Transverse colon (tissue), 4 donors: ENCODE results near the gene DNAJB6. TPM values are rescaled to one million over a fixed set of nuclear protein-coding genes. Genes with fewer than 3 reads are reported as not detected.

Experiments used
- DNase-seq: peaks from one replicate; pipeline ENCODE4 v3.0.0-alpha.2; 2019
- H3K27ac ChIP-seq, 4 donors: fragments of 200-600 bp; sonication (generic); 2 replicates each; pipeline ENCODE4 v1.5.1; 2016 to 2018; ENCODE audit warnings: inconsistent platforms in 4 of 4
- H3K27me3 ChIP-seq: fragments of 200-600 bp; sonication (generic); 2 replicates; pipeline ENCODE4 v1.5.1; 2017; ENCODE audit warnings: inconsistent platforms
- H3K36me3 ChIP-seq, 4 donors: fragments of 200-600 bp; sonication (generic); 2 replicates each; pipeline ENCODE4 v1.5.1; 2017 to 2019; ENCODE audit warnings: inconsistent platforms in 4 of 4
- H3K4me1 ChIP-seq, 4 donors: fragments of 200-600 bp; sonication (generic); 2 replicates each; pipeline ENCODE4 v1.5.1; 2017 to 2020; ENCODE audit warnings: inconsistent platforms in 4 of 4
- H3K4me3 ChIP-seq, 4 donors: fragments of 200-600 bp; sonication (generic); 1 replicate in 1 of 4; 2 replicates in 3 of 4; pipeline versions ENCODE4 v1.5.1 to v1.6.1; 2017 to 2019; ENCODE audit warnings: inconsistent platforms in 4 of 4
- H3K9me3 ChIP-seq, 2 donors: fragments of 200-600 bp; sonication (generic); 2 replicates each; pipeline ENCODE4 v1.5.1; 2017 to 2019; ENCODE audit warnings: inconsistent platforms in 2 of 2
- EP300 ChIP-seq: sonication (generic); formaldehyde crosslinking; IDR thresholded peaks from one replicate; pipeline ENCODE4 v1.6.1; 2017; ENCODE audit warnings: antibody characterized with exemption, low read depth
- POLR2A ChIP-seq: fragments of 450-650 bp; IDR thresholded peaks from one replicate; pipeline ENCODE4 v1.6.1; 2016; ENCODE audit warnings: antibody characterized with exemption, mild to moderate bottlenecking, moderate library complexity
- POLR2AphosphoS5 ChIP-seq, 3 donors: sonication (generic); formaldehyde crosslinking; IDR thresholded peaks; one replicate each; pipeline ENCODE4 v1.6.1; 2016; ENCODE audit warnings: antibody characterized with exemption in 3 of 3
- WGBS, 2 donors: methylation state at CpG; one replicate each; pipeline ENCODE4 v1.1.5; 2018; ENCODE audit warnings: low coverage in 1 of 2; 5-methylcytosine and 5-hydroxymethylcytosine counted together
- in situ Hi-C, 4 donors: fragments of 200-750 bp; cut with MboI; loops; one replicate each; pipeline versions ENCODE4 v1.15.0 to v1.15.1; 2017; ENCODE audit warnings: low sequenced_read_pairs in 3 of 4, low pct_ligation_motif_present in 1 of 4, low pct_unique_long_range_greater_than_20kb in 1 of 4
- intact Hi-C: fragments of 100-400 bp; cut with DNase I; formaldehyde crosslinking; loops from one replicate; pipeline ENCODE4 v1.15.1; 2023; ENCODE audit warnings: low total_unique reads
- total RNA-seq, 4 donors: library from RNA; depleted of rRNA; stranded (reverse); fragments of >200 nt; gene quantifications; one replicate each; pipeline ENCODE4 v1.1.0, GENCODE V29; 2016
- TF ChIP-seq, protein P1 (sequence below), 5 experiments: fragments of 200-600 bp in 3 of 5; fragments of 450-650 bp in 2 of 5; sonication (generic) in 3 of 5; IDR thresholded peaks; 1 replicate in 2 of 5; 2 replicates in 3 of 5; pipeline ENCODE4 v1.5.1; 2016 to 2017; ENCODE audit warnings: antibody characterized with exemption in 5 of 5, inconsistent platforms in 3 of 5, mild to moderate bottlenecking in 2 of 5, moderate library complexity in 1 of 5

The DNAJB6 gene
- total RNA-seq, 4 donors from 2014 or later: 47.0 to 87.6 (median 60.5) TPM

DNA sequence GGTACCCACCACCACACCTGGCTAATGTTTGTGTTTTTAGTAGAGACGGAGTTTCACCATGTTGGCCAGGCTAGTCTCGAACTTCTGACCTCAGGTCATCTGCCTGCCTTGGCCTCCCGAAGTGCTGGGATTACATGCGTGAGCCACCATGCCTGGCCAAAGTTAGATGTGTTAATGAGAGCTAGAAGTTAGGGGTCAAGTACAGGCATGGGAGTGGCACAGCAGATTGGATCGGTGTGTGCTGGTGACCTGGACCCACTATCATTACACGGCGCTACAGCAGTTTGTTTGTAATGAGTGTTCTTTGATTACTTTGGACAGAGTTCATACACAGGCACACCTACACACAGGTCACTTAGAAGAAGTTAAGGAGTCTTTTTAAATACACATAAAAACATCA lies 36.7 kb downstream of the DNAJB6 start:
- peak in 1 of 3 donors; percentile 30 for TF ChIP-seq POLR2AphosphoS5 (IDR thresholded peaks at IDR 0.05)
- TF ChIP-seq EP300: no peak
- TF ChIP-seq POLR2A: no peak
- TF ChIP-seq, protein P1, sequence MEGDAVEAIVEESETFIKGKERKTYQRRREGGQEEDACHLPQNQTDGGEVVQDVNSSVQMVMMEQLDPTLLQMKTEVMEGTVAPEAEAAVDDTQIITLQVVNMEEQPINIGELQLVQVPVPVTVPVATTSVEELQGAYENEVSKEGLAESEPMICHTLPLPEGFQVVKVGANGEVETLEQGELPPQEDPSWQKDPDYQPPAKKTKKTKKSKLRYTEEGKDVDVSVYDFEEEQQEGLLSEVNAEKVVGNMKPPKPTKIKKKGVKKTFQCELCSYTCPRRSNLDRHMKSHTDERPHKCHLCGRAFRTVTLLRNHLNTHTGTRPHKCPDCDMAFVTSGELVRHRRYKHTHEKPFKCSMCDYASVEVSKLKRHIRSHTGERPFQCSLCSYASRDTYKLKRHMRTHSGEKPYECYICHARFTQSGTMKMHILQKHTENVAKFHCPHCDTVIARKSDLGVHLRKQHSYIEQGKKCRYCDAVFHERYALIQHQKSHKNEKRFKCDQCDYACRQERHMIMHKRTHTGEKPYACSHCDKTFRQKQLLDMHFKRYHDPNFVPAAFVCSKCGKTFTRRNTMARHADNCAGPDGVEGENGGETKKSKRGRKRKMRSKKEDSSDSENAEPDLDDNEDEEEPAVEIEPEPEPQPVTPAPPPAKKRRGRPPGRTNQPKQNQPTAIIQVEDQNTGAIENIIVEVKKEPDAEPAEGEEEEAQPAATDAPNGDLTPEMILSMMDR (IDR thresholded peaks at IDR 0.05): no peak
- Histone ChIP-seq H3K27ac (peak overlapping the region in 1 of 4 donors; percentile 18), H3K4me1 (peaks cover 0 to 15% (median 3%) of the 10 kb centered on the region in 4 donors), H3K9me3 (no peaks in the 10 kb centered on the region), H3K27me3 (no peaks in the 10 kb centered on the region), H3K36me3 (peaks cover 0 to 24% (median 5%) of the 10 kb centered on the region in 4 donors), H3K4me3 (no peak overlapping the region)
- in situ Hi-C loops (no loop called here), intact Hi-C loops (no loop called here)
- WGBS, 2 donors: 84% methylated on average over 7 of the region's 7 CpGs; no CpG with 5 or more reads in 1 of the 2 donors
- peak; percentile 39 for DNase-seq

DNA sequence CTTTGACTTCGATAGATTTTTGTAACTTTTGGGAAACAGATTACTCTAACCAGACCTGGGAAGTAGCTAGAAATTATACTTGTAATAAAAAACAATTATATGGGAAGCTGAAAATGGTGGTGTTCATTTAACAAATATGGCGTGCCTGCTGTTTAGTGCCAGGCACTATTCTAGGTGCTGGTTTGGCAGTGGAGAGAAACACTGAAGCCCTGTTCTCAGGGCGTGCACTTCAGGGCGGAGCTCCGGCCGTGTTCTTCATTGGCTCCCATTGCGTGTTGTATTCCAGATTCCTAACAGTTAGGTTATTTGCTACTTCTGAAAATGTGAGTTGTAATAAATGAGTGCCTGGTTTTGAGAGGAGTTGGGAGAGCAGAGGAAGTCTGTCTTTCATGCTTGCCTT lies 38.6 kb downstream of the DNAJB6 start:
- Histone ChIP-seq H3K9me3 (no peaks in the 10 kb centered on the region), H3K27ac (no peak overlapping the region), H3K4me1 (peaks cover 0 to 15% (median 3%) of the 10 kb centered on the region in 4 donors), H3K4me3 (no peak overlapping the region), H3K27me3 (no peaks in the 10 kb centered on the region), H3K36me3 (peaks cover 0 to 8% (median 3%) of the 10 kb centered on the region in 4 donors)
- in situ Hi-C loops (no loop called here), intact Hi-C loops (no loop called here)
- TF ChIP-seq EP300 (no peak), POLR2A (no peak), POLR2AphosphoS5 (IDR thresholded peaks at IDR 0.05) (no peak)
- TF ChIP-seq, protein P1 (IDR thresholded peaks at IDR 0.05): no peak
- WGBS, 2 donors: 85 to 100% methylated on average over 2 to 7 of the region's 7 CpGs
- DNase-seq: no peak

DNA sequence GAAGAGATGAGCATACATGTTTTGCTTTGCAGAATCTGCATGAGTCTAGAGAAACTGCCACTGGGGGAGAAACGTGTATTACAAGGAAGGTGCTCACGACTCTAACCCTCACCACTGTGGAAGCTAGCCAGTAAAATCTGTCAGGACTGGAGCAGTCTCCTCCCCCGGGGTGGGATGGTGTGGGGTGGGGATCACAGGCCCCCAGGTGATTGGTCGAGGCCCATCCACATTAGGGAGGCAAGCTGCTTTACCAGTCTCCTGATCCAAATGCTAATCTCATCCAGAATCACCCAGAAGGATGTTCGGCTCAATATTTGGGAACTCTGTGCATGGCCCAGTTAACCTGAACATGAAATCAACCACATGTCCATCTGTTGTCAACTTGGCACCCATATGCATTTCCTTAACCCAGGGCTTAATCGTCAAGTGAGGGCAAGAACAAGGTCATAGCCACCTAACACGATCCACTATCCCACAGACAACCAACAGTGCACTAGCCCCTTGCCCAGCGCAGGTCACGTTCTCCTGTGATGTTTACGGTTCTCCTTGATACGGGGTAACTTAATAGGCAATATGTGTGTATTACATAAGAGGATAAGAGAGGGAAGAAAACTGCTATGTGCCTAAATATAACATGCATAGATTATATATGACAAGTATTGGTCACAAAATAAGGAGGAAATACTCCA lies 40.8 kb downstream of the DNAJB6 start:
- H3K4me3 ChIP-seq: no peak overlapping the region
- in situ Hi-C loops: no loop called here
- H3K36me3 ChIP-seq: peaks cover 0 to 6% (median 0%) of the 10 kb centered on the region in 4 donors
- DNase-seq: no peak
- H3K4me1 ChIP-seq: peaks cover 0 to 15% (median 3%) of the 10 kb centered on the region in 4 donors
- H3K27ac ChIP-seq: no peak overlapping the region
- whole genome bisulfite sequencing, 2 donors: 89% methylated on average over 11 of the region's 11 CpGs; no CpG with 5 or more reads in 1 of the 2 donors
- no peak for TF ChIP-seq POLR2AphosphoS5 (IDR thresholded peaks at IDR 0.05)
- TF ChIP-seq EP300: no peak
- TF ChIP-seq POLR2A: no peak
- TF ChIP-seq, protein P1 (IDR thresholded peaks at IDR 0.05): no peak
- H3K9me3 ChIP-seq: no peaks in the 10 kb centered on the region
- no peaks in the 10 kb centered on the region for H3K27me3 ChIP-seq
- intact Hi-C loops: no loop called here

GRCh38 chr7:157378390-157378789 lies 41.6 kb downstream of the DNAJB6 start:
- H3K36me3 ChIP-seq: peaks cover 0 to 14% (median 0%) of the 10 kb centered on the region in 4 donors
- H3K27me3 ChIP-seq: no peaks in the 10 kb centered on the region
- in situ Hi-C loops (no loop called here), intact Hi-C loops (no loop called here)
- no peak for TF ChIP-seq POLR2AphosphoS5 (IDR thresholded peaks at IDR 0.05)
- TF ChIP-seq POLR2A: no peak
- TF ChIP-seq, protein P1 (IDR thresholded peaks at IDR 0.05): no peak
- no peak for TF ChIP-seq EP300
- H3K27ac ChIP-seq: no peak overlapping the region
- WGBS, 2 donors: 94 to 95% methylated on average over 16 of the region's 16 CpGs
- H3K9me3 ChIP-seq: no peaks in the 10 kb centered on the region
- no peak for DNase-seq
- peaks cover 0 to 15% (median 2%) of the 10 kb centered on the region in 4 donors for H3K4me1 ChIP-seq
- no peak overlapping the region for H3K4me3 ChIP-seq
